GM18511 (cell line): ENCODE measurements around the gene SLC6A2.
"Not testable (repeated sequence)": the region's sequence is repeated elsewhere in the genome, so short reads cannot be mapped to it uniquely, and the experiment has no call there.

Experiments
- ATAC-seq: cut with Tn5 transposase; IDR thresholded peaks from one replicate; pipeline ENCODE4 v1.9.1; 2021; ENCODE audit warnings: mild to moderate bottlenecking, moderate library complexity; ENCODE audit not compliant: unreplicated experiment

Gene SLC6A2

GRCh38 chr16:55655897-55656681 lies at the start of gene SLC6A2:
Gene SLC6A2 (plus strand): TSS chr16:55655988. CDS start chr16:55656695, 707 bp downstream.
- ATAC-seq: no peak

- ATAC-seq: no peak
These were observed 42.0 kb upstream of the SLC6A2 start for GRCh38 chr16:55613613-55614335.

GRCh38 chr16:55615071-55615470 lies 40.7 kb upstream of the SLC6A2 start:
- no peak for ATAC-seq

- ATAC-seq: not testable (repeated sequence)
These were observed 40.1 kb upstream of the SLC6A2 start for GRCh38 chr16:55615670-55616069.

- ATAC-seq: no peak
These were observed 34.0 kb upstream of the SLC6A2 start for GRCh38 chr16:55621771-55622170.

GRCh38 chr16:55622272-55622671 lies 33.5 kb upstream of the SLC6A2 start:
- no peak for ATAC-seq

- no peak for ATAC-seq
These were observed 32.7 kb upstream of the SLC6A2 start for GRCh38 chr16:55622930-55623561.

- no peak for ATAC-seq
These were observed 32.1 kb upstream of the SLC6A2 start for GRCh38 chr16:55623640-55624039.

GRCh38 chr16:55624696-55625095 lies 31.1 kb upstream of the SLC6A2 start:
- no peak for ATAC-seq

GRCh38 chr16:55625843-55626242 lies 29.9 kb upstream of the SLC6A2 start:
- ATAC-seq: no peak

- no peak for ATAC-seq
These were observed 27.4 kb upstream of the SLC6A2 start for GRCh38 chr16:55628306-55628968.

GRCh38 chr16:55630774-55631173 lies 25.0 kb upstream of the SLC6A2 start:
- ATAC-seq: no peak

- no peak for ATAC-seq
These were observed 23.5 kb upstream of the SLC6A2 start for GRCh38 chr16:55632259-55632658.

- no peak for ATAC-seq
These were observed 21.6 kb upstream of the SLC6A2 start for GRCh38 chr16:55634193-55634592.

- no peak for ATAC-seq
These were observed 17.5 kb upstream of the SLC6A2 start for GRCh38 chr16:55638256-55638655.

GRCh38 chr16:55640701-55641327 lies 15.0 kb upstream of the SLC6A2 start:
- ATAC-seq: no peak

- ATAC-seq: no peak
These were observed 14.2 kb upstream of the SLC6A2 start for GRCh38 chr16:55641430-55642056.

GRCh38 chr16:55642611-55643010 lies 13.2 kb upstream of the SLC6A2 start:
- no peak for ATAC-seq

GRCh38 chr16:55643161-55643970 lies 12.4 kb upstream of the SLC6A2 start:
- ATAC-seq: no peak
